ENCODE data around the gene AKIRIN2.

DNA sequence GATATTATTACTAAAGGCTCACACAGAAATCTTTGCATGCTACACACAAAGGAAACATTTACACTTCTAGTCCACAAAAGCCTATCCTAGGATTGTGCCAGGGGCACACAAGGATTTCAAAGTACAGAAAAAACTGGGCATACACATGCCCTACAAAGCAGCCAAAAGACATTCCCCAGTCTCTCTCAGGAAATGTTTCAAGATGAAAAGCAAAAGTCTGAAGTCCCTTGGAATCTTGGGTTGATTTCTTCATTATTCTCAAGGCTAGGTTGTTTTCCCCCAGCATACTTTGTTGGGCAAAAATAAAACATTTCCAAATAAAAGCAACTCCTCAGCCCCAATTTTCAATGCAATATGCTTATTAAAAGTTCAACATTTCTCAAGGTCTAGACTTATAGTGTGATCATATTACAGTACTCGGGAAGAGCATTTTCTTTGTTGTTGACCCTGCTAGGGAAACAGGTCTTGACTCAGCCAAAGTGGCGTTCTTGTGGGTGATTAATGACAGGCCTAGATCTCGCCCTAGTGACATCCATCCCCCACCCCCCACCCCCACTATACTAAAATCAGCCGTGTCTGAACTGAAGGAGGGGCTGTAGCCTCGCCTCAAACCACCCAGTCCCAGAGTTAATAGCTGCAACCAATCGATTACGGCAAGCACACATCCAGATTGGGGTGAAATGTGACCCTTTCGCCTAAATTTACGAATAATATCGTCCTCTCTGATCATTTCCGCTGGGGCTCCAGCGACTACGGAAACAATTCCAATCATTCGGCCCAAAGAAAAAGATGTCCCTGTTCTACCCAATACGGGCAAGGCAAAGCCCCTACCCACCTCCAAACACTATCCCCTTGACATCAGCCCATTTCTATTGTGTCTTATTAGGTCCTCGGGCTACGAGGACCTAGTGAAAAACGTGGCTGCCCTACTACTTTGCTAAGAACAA, 1.4 kb downstream of the AKIRIN2 start:
- TF ChIP-seq CTCF (IDR thresholded peaks at IDR 0.05) (peak in 2 of 4 donors; percentile 4 to 10), POLR2A (IDR thresholded peaks at IDR 0.05) (peak; percentile 40)
